ENCODE results near the gene IGSF8. TPM values are rescaled to one million over a fixed set of nuclear protein-coding genes. Genes with fewer than 3 reads are reported as not detected.

IGSF8 gene
- total and polyA plus RNA-seq, 2 of the 8 experiments (the other 6 are each of a cell fraction or from before 2014, with no cell fraction given), result 69.6 to 132 TPM

DNA sequence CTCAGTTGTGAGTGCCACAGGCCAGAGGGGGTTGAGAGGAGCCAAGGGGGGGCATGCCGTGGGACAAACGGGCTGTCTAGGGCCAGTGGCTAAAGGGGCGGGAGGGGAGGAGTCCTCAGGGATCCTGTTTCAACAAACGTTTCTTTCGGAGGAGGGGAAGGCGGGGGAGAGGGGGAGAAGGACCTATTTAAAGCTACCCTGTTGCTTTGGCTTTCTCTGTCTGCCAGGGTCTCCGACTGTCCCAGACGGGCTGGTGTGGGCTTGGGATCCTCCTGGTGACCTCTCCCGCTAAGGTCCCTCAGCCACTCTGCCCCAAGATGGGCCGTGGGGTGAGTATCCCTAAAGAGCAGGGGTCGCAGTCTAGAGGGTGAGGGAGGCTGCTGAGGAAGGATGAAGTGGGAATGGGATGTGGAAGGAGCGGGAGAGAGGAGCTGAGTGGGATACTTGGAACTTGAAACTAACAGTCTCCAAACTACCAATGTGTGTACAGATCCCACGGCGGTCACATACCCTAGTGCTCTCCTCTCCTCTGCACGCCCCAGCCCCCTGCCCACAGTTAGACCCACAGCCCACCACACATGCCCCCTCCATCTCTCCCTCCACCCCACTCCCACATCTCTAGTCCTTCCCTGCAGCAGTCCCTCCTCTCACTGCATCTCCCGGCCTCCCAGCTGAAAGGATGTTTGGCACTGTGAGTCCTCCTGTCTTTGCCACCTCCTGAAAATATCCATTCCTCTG is 17.3 kb upstream of the IGSF8 start, which contains the start of gene ATP1A2:
TSS of gene ATP1A2 (plus strand) at position 215 of the 738 bp plus-strand sequence. CDS start at position 318, 103 bp downstream.
- Histone ChIP-seq H2AFZ (ENCODE audit: low read length) (no peak within 1 kb of the TSS), H3K9me3 (ENCODE audit: insufficient read depth in 2 of 2, low read depth in 1 of 2, low read length in 1 of 2) (no peaks in the 10 kb centered on the region), H3K79me1 (ENCODE audit: low read depth, low read length) (no peaks in the 10 kb centered on the region), H2BK20ac (ENCODE audit: low read length) (peak within 1 kb of the TSS; percentile 67; the same call in 1 of the 2 replicates), H3K14ac (ENCODE audit: insufficient read length) (no peak within 1 kb of the TSS), H2BK15ac (ENCODE audit: low read length) (no peak within 1 kb of the TSS), H4K20me1 (replicated peaks in 1 of 2; ENCODE audit: control insufficient read depth in 1 of 2, insufficient read depth in 2 of 2, low read length in 2 of 2) (no peaks in the 10 kb centered on the region), H2AK5ac (ENCODE audit: low read depth, low read length) (peak within 1 kb of the TSS; percentile 61; the same call in 1 of the 2 replicates), H3K79me2 (ENCODE audit: control insufficient read depth in 1 of 2, insufficient read depth in 2 of 2, low read length in 2 of 2) (peaks cover 0 to 8% of the 10 kb centered on the region in 2 experiments; a peak in 1 of 4 replicates), H3K36me3 (ENCODE audit: control insufficient read depth in 2 of 4, insufficient read depth in 4 of 4, low read length in 3 of 4) (peaks cover 0 to 3% (median 0%) of the 10 kb centered on the region in 4 experiments; a peak in 1 of 8 replicates), H2BK5ac (ENCODE audit: low read depth, low read length) (peak within 1 kb of the TSS; percentile 76; the same call in 1 of the 2 replicates), H4K91ac (replicated peaks; ENCODE audit: insufficient read length, low read length) (peak within 1 kb of the TSS; percentile 1), H4K8ac (ENCODE audit: extremely low read depth, insufficient read depth, low read length) (no peak within 1 kb of the TSS), H3K18ac (ENCODE audit: extremely low read depth, low read length) (peak within 1 kb of the TSS; percentile 89), H3K27me3 (replicated peaks in 1 of 4; ENCODE audit: control insufficient read depth in 3 of 4, extremely low read depth in 1 of 4, insufficient read depth in 3 of 4, low read length in 3 of 4) (no peaks in the 10 kb centered on the region; a peak in 1 of 7 replicates), H2BK12ac (ENCODE audit: low read depth, low read length) (peak within 1 kb of the TSS; percentile 93; the same call in 1 of the 2 replicates), H3K56ac (replicated peaks; ENCODE audit: insufficient read length, low read depth, low read length) (peak within 1 kb of the TSS; percentile 34), H3K23ac (ENCODE audit: insufficient read length) (no peak within 1 kb of the TSS), H3K4me1 (replicated peaks in 1 of 4; ENCODE audit: control insufficient read depth in 3 of 4, insufficient read depth in 4 of 4, low read length in 3 of 4) (peaks cover 15 to 45% (median 34%) of the 10 kb centered on the region in 4 experiments), H4K5ac (ENCODE audit: insufficient read length, low read depth, low read length) (peak within 1 kb of the TSS; percentile 23), H3K23me2 (ENCODE audit: low read depth, low read length) (peaks cover 8% of the 10 kb centered on the region; the same call in 1 of the 2 replicates), H3K4ac (replicated peaks; ENCODE audit: insufficient read length, low read depth, low read length) (peak within 1 kb of the TSS; percentile 15), H3K27ac (ENCODE audit: low read depth, low read length) (no peak within 1 kb of the TSS), H3K9ac (replicated peaks in 1 of 4; ENCODE audit: extremely low read depth in 1 of 4, low read depth in 3 of 4, low read length in 3 of 4) (peak within 1 kb of the TSS in 1 of 4 experiments; percentile 42; a peak in 3 of 7 replicates), H3K4me2 (ENCODE audit: insufficient read depth in 1 of 2, low read depth in 2 of 2, low read length in 2 of 2) (peak within 1 kb of the TSS; percentile 70 to 89), H3K4me3 (ENCODE audit: extremely low read depth in 1 of 4, insufficient read depth in 2 of 4, low read depth in 3 of 4, low read length in 4 of 4) (peak within 1 kb of the TSS; percentile 18 to 59 (median 32); a peak in 7 of 8 replicates), H2BK120ac (replicated peaks; ENCODE audit: low read depth, low read length) (peak within 1 kb of the TSS; percentile 30)
- 25% methylated on average over 13 of the region's 16 CpGs; no CpG with 5 or more reads in 1 of the 2 experiments for WGBS, 2 experiments (ENCODE audit: extremely low coverage in 1 of 2, insufficient coverage in 1 of 2, insufficient read length in 1 of 2, insufficient replicate concordance in 2 of 2, low coverage in 1 of 2, low lambda C conversion rate in 2 of 2, missing lambda C conversion rate in 1 of 2)
- CTCF ChIA-PET (ENCODE audit: partially characterized antibody), result interaction anchor here (1.2 to 18.1 kb wide), 9 partner anchors 10 to 136 kb away, joined by 3 to 256 read pairs (median 12); no protein-coding TSS in a partner anchor
- TF ChIP-seq ASH2L (IDR thresholded peaks at IDR 0.05; ENCODE audit: low read length), result peak; percentile 72
- peak in 1 of 2 experiments; percentile 52; a peak in 1 of 3 replicates for TF ChIP-seq POLR2A (IDR thresholded peaks at IDR 0.05; ENCODE audit: control extremely low read depth in 1 of 2, low read depth in 2 of 2, low read length in 2 of 2)
- no peak for TF ChIP-seq RNF2 (IDR thresholded peaks at IDR 0.05; ENCODE audit: borderline replicate concordance, low read depth, low read length, missing control alignments, poor library complexity, severe bottlenecking)
- no peak for TF ChIP-seq TEAD4 (IDR thresholded peaks at IDR 0.05; ENCODE audit: low read depth, low read length)
- peak; percentile 73 for TF ChIP-seq TBP (IDR thresholded peaks at IDR 0.05; ENCODE audit: low read depth, low read length)
- peak; percentile 50; the same call in 1 of the 2 replicates for TF ChIP-seq TAF1 (IDR thresholded peaks at IDR 0.05; ENCODE audit: low read depth, low read length)
- TF ChIP-seq, protein P1, sequence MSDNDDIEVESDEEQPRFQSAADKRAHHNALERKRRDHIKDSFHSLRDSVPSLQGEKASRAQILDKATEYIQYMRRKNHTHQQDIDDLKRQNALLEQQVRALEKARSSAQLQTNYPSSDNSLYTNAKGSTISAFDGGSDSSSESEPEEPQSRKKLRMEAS (IDR thresholded peaks at IDR 0.05), result 0 out of 2 replicates have a peak, but pooled peaks have one; percentile 7
- DNase-seq (ENCODE audit: low read depth in 1 of 2, low spot score in 2 of 2), result peak in 1 of 2 experiments; percentile 69
- FAIRE-seq, result peak; percentile 60
- POLR2A ChIA-PET (ENCODE audit: partially characterized antibody), result interaction anchor here (0.6 to 3.8 kb wide), 19 partner anchors 9 to 169 kb away, joined by 3 to 31 read pairs (median 4); partner anchors contain the start of gene PEX19

Data from H1 (cell line).